HEK293 (cell line): Measurements from ENCODE around the gene GART.
A peak's percentile ranks its signal among the peaks of the same experiment; 100 is the strongest.

ENCODE experiments used
- GLI4 ChIP-seq: fragments of 450-650 bp; formaldehyde crosslinking; IDR thresholded peaks from 2 replicates; pipeline ENCODE4 v1.5.1; 2016; ENCODE audit warnings: missing biosample characterization, missing genetic modification characterization
- GLIS2 ChIP-seq: fragments of 450-650 bp; formaldehyde crosslinking; IDR thresholded peaks from 2 replicates; pipeline ENCODE4 v1.5.1; 2016; ENCODE audit warnings: missing biosample characterization, missing genetic modification characterization
- KLF9 ChIP-seq: fragments of 450-650 bp; formaldehyde crosslinking; IDR thresholded peaks from 2 replicates; pipeline ENCODE4 v1.5.1; 2016; ENCODE audit warnings: missing biosample characterization, missing genetic modification characterization, low read depth
- MEIS1 ChIP-seq: sonication (generic); formaldehyde crosslinking; IDR thresholded peaks from 2 replicates; pipeline ENCODE4 v1.8.1; 2022; ENCODE audit warnings: missing genetic modification reagents, mild to moderate bottlenecking, borderline replicate concordance
- OSR2 ChIP-seq: fragments of 450-650 bp; formaldehyde crosslinking; IDR thresholded peaks from 2 replicates; pipeline ENCODE4 v1.5.1; 2016; ENCODE audit warnings: missing biosample characterization, missing genetic modification characterization
- PBX3 ChIP-seq: sonication (generic); formaldehyde crosslinking; IDR thresholded peaks from 2 replicates; pipeline ENCODE4 v1.8.1; 2022; ENCODE audit warnings: mild to moderate bottlenecking, moderate library complexity, missing genetic modification reagents
- SETDB1 ChIP-seq: IDR thresholded peaks from one replicate; pipeline ENCODE4 v1.6.1; 2017; ENCODE audit warnings: mild to moderate bottlenecking, low read length, moderate library complexity, mixed read lengths; ENCODE audit not compliant: insufficient read length
- WT1 ChIP-seq: fragments of 450-650 bp; formaldehyde crosslinking; IDR thresholded peaks from 2 replicates; pipeline ENCODE4 v1.5.1; 2016; ENCODE audit warnings: missing biosample characterization, missing genetic modification characterization
- ZIC2 ChIP-seq: fragments of 450-650 bp; formaldehyde crosslinking; IDR thresholded peaks from 2 replicates; pipeline ENCODE4 v1.5.1; 2016; ENCODE audit warnings: missing biosample characterization, missing genetic modification characterization
- ZNF10 ChIP-seq: fragments of 450-650 bp; formaldehyde crosslinking; IDR thresholded peaks from 2 replicates; pipeline ENCODE4 v1.5.1; 2017; ENCODE audit warnings: missing biosample characterization, missing genetic modification characterization
- ZNF132 ChIP-seq: fragments of 450-650 bp; formaldehyde crosslinking; IDR thresholded peaks from 2 replicates; pipeline ENCODE4 v1.5.1; 2017; ENCODE audit warnings: missing biosample characterization, missing genetic modification characterization, borderline replicate concordance
- ZNF148 ChIP-seq: fragments of 450-650 bp; formaldehyde crosslinking; IDR thresholded peaks from 2 replicates; pipeline ENCODE4 v1.5.0; 2017; ENCODE audit warnings: missing biosample characterization, missing genetic modification characterization, borderline replicate concordance
- ZNF155 ChIP-seq: fragments of 450-650 bp; formaldehyde crosslinking; IDR thresholded peaks from 2 replicates; pipeline ENCODE4 v1.5.1; 2016; ENCODE audit warnings: missing biosample characterization, missing genetic modification characterization
- ZNF174 ChIP-seq: fragments of 450-650 bp; formaldehyde crosslinking; IDR thresholded peaks from 2 replicates; pipeline ENCODE4 v1.5.0; 2017; ENCODE audit warnings: missing biosample characterization, mild to moderate bottlenecking, missing genetic modification characterization
- ZNF274 ChIP-seq, 2 experiments: fragments of 200-500 bp in 1 of 2; fragments of 450-650 bp in 1 of 2; sonication (Bioruptor generic) in 1 of 2; formaldehyde crosslinking in 1 of 2; IDR thresholded peaks; 2 replicates each; pipeline versions ENCODE4 v1.5.1 to v1.6.1; 2014 to 2016; ENCODE audit warnings: borderline replicate concordance in 1 of 2, inconsistent platforms in 1 of 2, low read length in 1 of 2, missing biosample characterization in 1 of 2, missing genetic modification characterization in 1 of 2
- ZNF302 ChIP-seq: fragments of 450-650 bp; formaldehyde crosslinking; IDR thresholded peaks from 2 replicates; pipeline ENCODE4 v1.5.1; 2016; ENCODE audit warnings: missing biosample characterization, missing genetic modification characterization, low read depth
- ZNF341 ChIP-seq: fragments of 450-650 bp; formaldehyde crosslinking; IDR thresholded peaks from 2 replicates; pipeline ENCODE4; 2016; ENCODE audit warnings: low read depth, missing biosample characterization, missing genetic modification characterization
- ZNF394 ChIP-seq: fragments of 450-650 bp; formaldehyde crosslinking; IDR thresholded peaks from 2 replicates; pipeline ENCODE4 v1.5.1; 2016; ENCODE audit warnings: missing biosample characterization, missing genetic modification characterization, mild to moderate bottlenecking, moderate library complexity, borderline replicate concordance
- ZNF416 ChIP-seq: fragments of 450-650 bp; formaldehyde crosslinking; IDR thresholded peaks from 2 replicates; pipeline ENCODE4 v1.5.1; 2016; ENCODE audit warnings: missing biosample characterization, missing genetic modification characterization
- ZNF513 ChIP-seq: fragments of 450-650 bp; IDR thresholded peaks from 2 replicates; pipeline ENCODE4 v1.5.1; 2018; ENCODE audit warnings: missing biosample characterization, missing genetic modification characterization
- ZNF529 ChIP-seq: fragments of 450-650 bp; formaldehyde crosslinking; IDR thresholded peaks from 2 replicates; pipeline ENCODE4 v1.5.1; 2017; ENCODE audit warnings: missing genetic modification characterization, missing biosample characterization; ENCODE audit not compliant: insufficient replicate concordance
- ZNF548 ChIP-seq: fragments of 450-650 bp; formaldehyde crosslinking; IDR thresholded peaks from 2 replicates; pipeline ENCODE4 v1.5.1; 2016; ENCODE audit warnings: missing biosample characterization, missing genetic modification characterization
- ZNF692 ChIP-seq: fragments of 450-650 bp; formaldehyde crosslinking; IDR thresholded peaks from 2 replicates; pipeline ENCODE4 v1.5.1; 2016; ENCODE audit warnings: missing biosample characterization, missing genetic modification characterization
- ZNF704 ChIP-seq: fragments of 450-650 bp; formaldehyde crosslinking; IDR thresholded peaks from 2 replicates; pipeline ENCODE4 v1.5.1; 2016; ENCODE audit warnings: missing biosample characterization, missing genetic modification characterization
- ZNF707 ChIP-seq: fragments of 450-650 bp; formaldehyde crosslinking; IDR thresholded peaks from 2 replicates; pipeline ENCODE4 v1.5.1; 2016; ENCODE audit warnings: missing biosample characterization, missing genetic modification characterization
- ZNF785 ChIP-seq: fragments of 450-650 bp; formaldehyde crosslinking; IDR thresholded peaks from 2 replicates; pipeline ENCODE4 v1.5.1; 2016; ENCODE audit warnings: missing biosample characterization, missing genetic modification characterization
- ZNF791 ChIP-seq: fragments of 450-650 bp; formaldehyde crosslinking; IDR thresholded peaks from 2 replicates; pipeline ENCODE4 v1.5.1; 2016; ENCODE audit warnings: missing biosample characterization, missing genetic modification characterization
- ZNF792 ChIP-seq: fragments of 450-650 bp; formaldehyde crosslinking; IDR thresholded peaks from 2 replicates; pipeline ENCODE4 v1.5.1; 2016; ENCODE audit warnings: missing biosample characterization, missing genetic modification characterization
- ZNF830 ChIP-seq: fragments of 450-650 bp; IDR thresholded peaks from 2 replicates; pipeline ENCODE4 v1.5.0; 2018; ENCODE audit warnings: missing biosample characterization, missing genetic modification characterization, low read depth, mild to moderate bottlenecking, moderate library complexity
- ZNF843 ChIP-seq: fragments of 450-650 bp; formaldehyde crosslinking; IDR thresholded peaks from 2 replicates; pipeline ENCODE4 v1.5.1; 2016; ENCODE audit warnings: missing biosample characterization, missing genetic modification characterization
- ZSCAN23 ChIP-seq: fragments of 450-650 bp; formaldehyde crosslinking; IDR thresholded peaks from 2 replicates; pipeline ENCODE4 v1.5.1; 2016; ENCODE audit warnings: missing biosample characterization, missing genetic modification characterization

The GART gene

GRCh38 chr21:33491373-33492102, 50.4 kb downstream of the GART start, which contains the start of gene DNAJC28 (continued):
- TF ChIP-seq ZNF341 (tag by site-specific recombination) = peak; percentile 98
- TF ChIP-seq ZNF155 = no peak
- TF ChIP-seq ZSCAN23 (tag by site-specific recombination) = peak; percentile 15
- TF ChIP-seq ZNF132 (tag by site-specific recombination) = no peak
- 0 out of 2 replicates have a peak, but pooled peaks have one; percentile 21 for TF ChIP-seq ZNF513 (tag by site-specific recombination)
- TF ChIP-seq ZNF704 (tag by site-specific recombination) = no peak
- TF ChIP-seq MEIS1 (CRISPR knock-in tag) = no peak
- 0 out of 2 replicates have a peak, but pooled peaks have one; percentile 59 for TF ChIP-seq ZNF785
- peak; percentile 100 for TF ChIP-seq GLIS2 (tag by site-specific recombination)
- TF ChIP-seq KLF9 = peak; percentile 95
- no peak for TF ChIP-seq ZNF707
- no peak for TF ChIP-seq ZNF792 (tag by site-specific recombination)
- TF ChIP-seq PBX3 (CRISPR knock-in tag) = no peak
- peak; percentile 85 for TF ChIP-seq WT1 (tag by site-specific recombination)
- TF ChIP-seq ZNF692 (tag by site-specific recombination) = peak; percentile 95
- no peak for TF ChIP-seq ZNF148 (tag by site-specific recombination)
- TF ChIP-seq ZNF416 (tag by site-specific recombination) = no peak
- no peak for TF ChIP-seq ZNF843 (tag by site-specific recombination)
- no peak for TF ChIP-seq GLI4
- peak; percentile 59; the same call in 1 of the 2 replicates for TF ChIP-seq ZNF394
- TF ChIP-seq ZNF830 (tag by site-specific recombination) = no peak
- no peak for TF ChIP-seq ZNF10 (tag by site-specific recombination)
- TF ChIP-seq OSR2 (tag by site-specific recombination) = 0 out of 2 replicates have a peak, but pooled peaks have one; percentile 3
- peak; percentile 88 for TF ChIP-seq ZIC2 (tag by site-specific recombination)
- TF ChIP-seq ZNF529 = no peak
- TF ChIP-seq ZNF548 (tag by site-specific recombination) = no peak
- no peak for TF ChIP-seq ZNF174
- TF ChIP-seq ZNF302 (tag by site-specific recombination) = no peak
- no peak for TF ChIP-seq ZNF274 (IDR thresholded peaks at IDR 0.05; ENCODE audit: low read length)
- TF ChIP-seq ZNF274 (tag by site-specific recombination; IDR thresholded peaks at IDR 0.05; ENCODE audit: borderline replicate concordance) = no peak
- no peak for TF ChIP-seq SETDB1
- no peak for TF ChIP-seq ZNF791 (tag by site-specific recombination)
